Mesenchymal stem cell (in vitro differentiated cells and primary cell): Measurements from ENCODE around the gene SDF4.

Experiments
- DNase-seq: peaks from one replicate; pipeline ENCODE4 v3.0.0-alpha.2; 2013
- H2AFZ ChIP-seq: one replicate; pipeline ENCODE4 v1.6.1; 2013; ENCODE audit warnings: low read depth, mild to moderate bottlenecking, control low read depth, inconsistent platforms, low read length, moderate library complexity
- H2AK5ac ChIP-seq: 2 replicates; pipeline ENCODE4 v1.6.1; 2013; ENCODE audit warnings: low read length, moderate library complexity, mild to moderate bottlenecking, inconsistent platforms; ENCODE audit not compliant: severe bottlenecking
- H2BK120ac ChIP-seq: one replicate; pipeline ENCODE4 v1.6.1; 2013; ENCODE audit warnings: low read depth, mild to moderate bottlenecking, inconsistent platforms, low read length, moderate library complexity
- H2BK12ac ChIP-seq, 2 experiments: one replicate each; pipeline ENCODE4 v1.6.1; 2013; ENCODE audit warnings: inconsistent platforms in 2 of 2, low read length in 2 of 2, mild to moderate bottlenecking in 2 of 2, moderate library complexity in 2 of 2, control low read depth in 1 of 2
- H2BK15ac ChIP-seq: one replicate; pipeline ENCODE4 v1.6.1; 2013; ENCODE audit warnings: mild to moderate bottlenecking, low read depth, inconsistent platforms; ENCODE audit not compliant: poor library complexity, severe bottlenecking
- H2BK5ac ChIP-seq: 2 replicates; pipeline ENCODE4 v1.6.1; 2013; ENCODE audit warnings: low read depth, mild to moderate bottlenecking, low read length, control low read depth, inconsistent platforms; ENCODE audit not compliant: poor library complexity, severe bottlenecking
- H3K14ac ChIP-seq, 2 experiments: one replicate each; pipeline ENCODE4 v1.6.1; 2013; ENCODE audit warnings: inconsistent platforms in 2 of 2, low read length in 2 of 2, control low read depth in 1 of 2, mild to moderate bottlenecking in 1 of 2, moderate library complexity in 1 of 2
- H3K18ac ChIP-seq, 2 experiments: one replicate each; pipeline ENCODE4 v1.6.1; 2013; ENCODE audit warnings: inconsistent platforms in 2 of 2, low read length in 2 of 2, control low read depth in 1 of 2, low read depth in 1 of 2, mild to moderate bottlenecking in 1 of 2
- H3K23ac ChIP-seq, 2 experiments: one replicate each; pipeline ENCODE4 v1.6.1; 2013; ENCODE audit warnings: inconsistent platforms in 2 of 2, low read length in 2 of 2, mild to moderate bottlenecking in 2 of 2, moderate library complexity in 2 of 2, control low read depth in 1 of 2
- H3K27ac ChIP-seq: 2 replicates; pipeline ENCODE4 v1.5.1; 2013; ENCODE audit warnings: mild to moderate bottlenecking, moderate library complexity, low read length, control low read depth, inconsistent platforms; ENCODE audit not compliant: poor library complexity, severe bottlenecking
- H3K27me3 ChIP-seq, 2 experiments: 2 replicates each; pipeline versions ENCODE4 v1.6.1 to v1.7.0; 2013; ENCODE audit warnings: low read length in 2 of 2, mild to moderate bottlenecking in 2 of 2, moderate library complexity in 2 of 2, control low read depth in 1 of 2, inconsistent platforms in 1 of 2; ENCODE audit not compliant: control insufficient read depth in 1 of 2, insufficient read depth in 1 of 2
- H3K36me3 ChIP-seq, 2 experiments: 2 replicates each; pipeline versions ENCODE4 v1.6.1 to v1.7.0; 2013; ENCODE audit warnings: low read length in 2 of 2, control low read depth in 1 of 2, inconsistent platforms in 1 of 2, low read depth in 1 of 2, mild to moderate bottlenecking in 1 of 2; ENCODE audit not compliant: insufficient read depth in 2 of 2, control insufficient read depth in 1 of 2
- H3K4ac ChIP-seq, 2 experiments: one replicate each; pipeline ENCODE4 v1.6.1; 2013; ENCODE audit warnings: inconsistent platforms in 2 of 2, low read length in 2 of 2, mild to moderate bottlenecking in 2 of 2, moderate library complexity in 2 of 2, control low read depth in 1 of 2, low read depth in 1 of 2
- H3K4me1 ChIP-seq: 2 replicates; pipeline ENCODE4 v1.6.1; 2013; ENCODE audit warnings: low read depth, low read length, control low read depth; ENCODE audit not compliant: control insufficient read depth, insufficient read depth
- H3K4me2 ChIP-seq: 2 replicates; pipeline ENCODE4 v1.6.1; 2013; ENCODE audit warnings: low read length, mild to moderate bottlenecking, inconsistent platforms; ENCODE audit not compliant: poor library complexity, severe bottlenecking
- H3K4me3 ChIP-seq, 2 experiments: 2 replicates each; pipeline versions ENCODE4 v1.5.1 to v1.7.0; 2013; ENCODE audit warnings: low read length in 2 of 2, mild to moderate bottlenecking in 2 of 2, control low read depth in 1 of 2, low read depth in 1 of 2; ENCODE audit not compliant: insufficient read depth in 1 of 2
- H3K79me1 ChIP-seq: replicated peaks from 2 replicates; pipeline ENCODE4 v1.6.1; 2013; ENCODE audit warnings: mild to moderate bottlenecking, control low read depth, low read length, inconsistent platforms; ENCODE audit not compliant: poor library complexity, severe bottlenecking
- H3K9ac ChIP-seq: 2 replicates; pipeline ENCODE4 v1.7.0; 2013; ENCODE audit warnings: mild to moderate bottlenecking, low read length, moderate library complexity
- H3K9me3 ChIP-seq: 2 replicates; pipeline ENCODE4 v1.7.0; 2013; ENCODE audit warnings: mild to moderate bottlenecking, low read length; ENCODE audit not compliant: control insufficient read depth
- H4K8ac ChIP-seq: one replicate; pipeline ENCODE4 v1.6.1; 2013; ENCODE audit warnings: inconsistent platforms, mild to moderate bottlenecking, low read length, moderate library complexity
- H4K91ac ChIP-seq: one replicate; pipeline ENCODE4 v1.6.1; 2013; ENCODE audit warnings: mild to moderate bottlenecking, low read length, inconsistent platforms
- WGBS: methylation state at CpG from one replicate; pipeline ENCODE4 v1.1.7; 2013; ENCODE audit warnings: mixed read lengths; 5-methylcytosine and 5-hydroxymethylcytosine counted together

The SDF4 gene

DNA sequence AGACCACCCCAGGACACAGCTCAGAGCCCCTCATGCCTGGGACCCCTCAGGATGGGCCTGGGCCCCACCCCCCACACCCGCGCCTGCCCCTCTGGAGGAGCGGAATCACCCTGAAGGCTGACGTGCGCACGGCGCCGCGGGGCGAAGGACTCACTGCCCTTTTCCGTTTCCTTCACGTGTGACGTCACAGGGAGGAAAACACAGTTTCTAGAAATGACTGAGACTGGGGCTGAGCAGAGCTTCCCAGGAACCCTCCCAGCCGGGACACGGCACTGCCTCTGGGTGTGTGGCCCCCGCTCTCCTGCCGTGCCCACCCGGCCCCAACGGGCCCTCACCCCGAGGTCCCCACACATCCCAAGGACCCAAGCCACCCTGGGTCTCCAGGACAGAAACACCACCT is 12.5 kb downstream of the SDF4 start:
- Histone ChIP-seq H3K4ac (no peak overlapping the region), H3K18ac (no peak overlapping the region), H2BK5ac (no peak overlapping the region), H3K36me3 (peaks cover 64 to 93% of the 10 kb centered on the region in 2 experiments), H4K91ac (no peak overlapping the region), H3K79me1 (peaks cover 45% of the 10 kb centered on the region), H2BK12ac (no peak overlapping the region), H3K27me3 (no peaks in the 10 kb centered on the region), H2BK120ac (no peak overlapping the region), H3K9ac (no peak overlapping the region), H3K4me2 (no peak overlapping the region), H3K27ac (no peak overlapping the region), H4K8ac (no peak overlapping the region), H3K9me3 (no peaks in the 10 kb centered on the region), H3K23ac (no peak overlapping the region), H2BK15ac (no peak overlapping the region), H3K4me3 (no peak overlapping the region), H2AK5ac (no peak overlapping the region), H2AFZ (no peak overlapping the region), H3K4me1 (peaks cover 49% of the 10 kb centered on the region), H3K14ac (no peak overlapping the region)
- 98% methylated on average over 20 of the region's 20 CpGs for WGBS
- DNase-seq, result no peak

DNA sequence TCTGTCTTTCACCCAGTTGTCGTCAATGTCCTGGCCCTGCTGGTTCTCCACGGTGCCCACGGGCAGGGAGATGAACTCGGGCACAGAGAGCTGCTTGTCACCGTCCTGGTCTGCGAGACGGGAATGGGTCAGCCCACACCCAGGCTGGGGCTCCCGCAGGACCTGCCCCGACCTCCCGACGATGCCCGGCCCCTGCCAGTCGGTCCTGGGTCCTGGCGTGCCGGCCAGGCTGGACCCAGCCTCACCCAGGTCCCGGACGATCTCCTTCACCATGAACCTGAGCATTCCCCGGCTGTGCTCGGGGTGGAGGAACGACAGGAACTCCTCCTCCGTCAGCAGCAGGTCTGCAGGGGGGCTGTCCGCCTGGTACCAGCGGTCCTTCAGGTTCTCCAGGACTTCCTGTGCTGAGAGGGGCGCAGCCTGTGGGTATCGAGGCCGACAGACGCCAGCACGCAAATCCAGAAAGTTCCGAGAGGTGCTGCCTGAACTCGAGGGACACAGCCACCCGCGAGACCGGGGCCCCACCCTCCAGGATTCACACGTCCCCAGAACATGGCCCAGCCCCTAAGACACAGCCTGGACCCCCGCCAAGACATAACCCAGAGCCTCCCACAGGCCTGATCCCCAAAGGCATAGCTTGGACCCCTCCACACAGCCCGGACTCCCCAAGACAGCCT is 13.1 kb downstream of the SDF4 start:
- no peak for DNase-seq
- H4K8ac ChIP-seq, result no peak overlapping the region
- no peak overlapping the region for H2BK12ac ChIP-seq
- H3K27me3 ChIP-seq, result no peaks in the 10 kb centered on the region
- no peak overlapping the region for H3K23ac ChIP-seq
- H3K27ac ChIP-seq, result no peak overlapping the region
- no peaks in the 10 kb centered on the region for H3K9me3 ChIP-seq
- no peak overlapping the region for H3K4me2 ChIP-seq
- no peak overlapping the region for H4K91ac ChIP-seq
- no peak overlapping the region for H3K14ac ChIP-seq
- H2BK15ac ChIP-seq, result peak overlapping the region; percentile 74
- H3K36me3 ChIP-seq, result peaks cover 64 to 90% of the 10 kb centered on the region in 2 experiments
- no peak overlapping the region for H2AFZ ChIP-seq
- H2BK5ac ChIP-seq, result no peak overlapping the region
- no peak overlapping the region for H3K18ac ChIP-seq
- H3K79me1 ChIP-seq, result peaks cover 43% of the 10 kb centered on the region
- H2BK120ac ChIP-seq, result no peak overlapping the region
- 97% methylated on average over 36 of the region's 36 CpGs for WGBS
- H3K9ac ChIP-seq, result no peak overlapping the region
- no peak overlapping the region for H3K4me3 ChIP-seq
- peaks cover 55% of the 10 kb centered on the region for H3K4me1 ChIP-seq
- H3K4ac ChIP-seq, result no peak overlapping the region
- H2AK5ac ChIP-seq, result peak overlapping the region; percentile 6

GRCh38 chr1:1217621-1218523 is 13.9 kb downstream of the SDF4 start:
- Histone ChIP-seq H3K23ac (no peak overlapping the region), H3K4me1 (peaks cover 59% of the 10 kb centered on the region), H3K4ac (no peak overlapping the region), H2AFZ (no peak overlapping the region), H3K27me3 (no peaks in the 10 kb centered on the region), H2AK5ac (peak overlapping the region; percentile 82), H3K4me3 (peak overlapping the region in 1 of 2 experiments; percentile 7), H3K79me1 (peaks cover 40% of the 10 kb centered on the region), H3K9ac (no peak overlapping the region), H4K8ac (no peak overlapping the region), H3K14ac (no peak overlapping the region), H2BK5ac (no peak overlapping the region), H2BK12ac (no peak overlapping the region), H2BK120ac (no peak overlapping the region), H3K36me3 (peaks cover 58 to 85% of the 10 kb centered on the region in 2 experiments), H4K91ac (no peak overlapping the region), H2BK15ac (no peak overlapping the region), H3K18ac (no peak overlapping the region), H3K9me3 (no peaks in the 10 kb centered on the region), H3K4me2 (no peak overlapping the region), H3K27ac (peak overlapping the region; percentile 67)
- WGBS, result 93% methylated on average over 52 of the region's 52 CpGs
- DNase-seq, result no peak
